GM18951 (cell line): Measurements from ENCODE around the gene CDC123.
"Not testable (repeated sequence)": the region's sequence is repeated elsewhere in the genome, so short reads cannot be mapped to it uniquely, and the experiment has no call there.

Experiments used
- POLR2A ChIP-seq: IDR thresholded peaks from 4 replicates; pipeline ENCODE4 v1.6.1; 2011; ENCODE audit warnings: mild to moderate bottlenecking; ENCODE audit not compliant: insufficient read length, insufficient read depth; ENCODE audit errors: extremely low read depth
- in situ Hi-C: fragments of 300-500 bp; cut with MboI; formaldehyde crosslinking; loops from one replicate; pipeline ENCODE4 v1.12.0; 2022; ENCODE audit warnings: low sequenced_read_pairs, mixed read lengths, inconsistent platforms; ENCODE audit not compliant: unreplicated experiment

CDC123 gene

GRCh38 chr10:12195603-12196506 lies at the start of gene CDC123, which contains the start of gene NUDT5:
Gene CDC123 (plus strand): TSS chr10:12196188. CDS start chr10:12196246, 58 bp downstream.
Gene NUDT5 (minus strand): TSS chr10:12195891. CDS start chr10:12186291, 9,600 bp downstream.
- in situ Hi-C loops, result no loop called here
- peak; percentile 67 for TF ChIP-seq POLR2A

- in situ Hi-C loops, result no loop called here
- TF ChIP-seq POLR2A, result no peak
Measured at GRCh38 chr10:12150163-12150562, 45.8 kb upstream of the CDC123 start.

- in situ Hi-C loops, result no loop called here
- TF ChIP-seq POLR2A, result no peak
Measured at GRCh38 chr10:12154516-12154915, 41.5 kb upstream of the CDC123 start.

- no peak for TF ChIP-seq POLR2A
- in situ Hi-C loops, result no loop called here
Measured at GRCh38 chr10:12156367-12157123, 39.4 kb upstream of the CDC123 start.

GRCh38 chr10:12158111-12158510 lies 37.9 kb upstream of the CDC123 start:
- in situ Hi-C loops, result no loop called here
- no peak for TF ChIP-seq POLR2A

GRCh38 chr10:12160664-12161063 lies 35.3 kb upstream of the CDC123 start:
- no peak for TF ChIP-seq POLR2A
- in situ Hi-C loops, result no loop called here

GRCh38 chr10:12162927-12163326 lies 33.1 kb upstream of the CDC123 start:
- in situ Hi-C loops, result no loop called here
- TF ChIP-seq POLR2A, result no peak

- no peak for TF ChIP-seq POLR2A
- in situ Hi-C loops, result no loop called here
Measured at GRCh38 chr10:12164085-12164484, 31.9 kb upstream of the CDC123 start.

- in situ Hi-C loops, result no loop called here
- no peak for TF ChIP-seq POLR2A
Measured at GRCh38 chr10:12165036-12165435, 31.0 kb upstream of the CDC123 start.

GRCh38 chr10:12165999-12166775 lies 29.8 kb upstream of the CDC123 start:
- in situ Hi-C loops, result no loop called here
- TF ChIP-seq POLR2A, result no peak

GRCh38 chr10:12171512-12171911 lies 24.5 kb upstream of the CDC123 start:
- in situ Hi-C loops, result not testable (repeated sequence)

GRCh38 chr10:12177642-12178041 lies 18.3 kb upstream of the CDC123 start:
- TF ChIP-seq POLR2A, result no peak
- in situ Hi-C loops, result no loop called here

- TF ChIP-seq POLR2A, result no peak
- in situ Hi-C loops, result no loop called here
Measured at GRCh38 chr10:12179606-12180170, 16.3 kb upstream of the CDC123 start.
